ENCODE measurements around the gene NCAPD3. TPM values are rescaled to one million over a fixed set of nuclear protein-coding genes. Genes with fewer than 3 reads are reported as not detected.
"Not testable (repeated sequence)": the region's sequence is repeated elsewhere in the genome, so short reads cannot be mapped to it uniquely, and the experiment has no call there.

Gene NCAPD3
- total and polyA plus RNA-seq, 9 of the 15 experiments (the other 6 are each of a cell fraction or from before 2014, with no cell fraction given), result 23.6 to 80.6 (median 58.6) TPM

DNA sequence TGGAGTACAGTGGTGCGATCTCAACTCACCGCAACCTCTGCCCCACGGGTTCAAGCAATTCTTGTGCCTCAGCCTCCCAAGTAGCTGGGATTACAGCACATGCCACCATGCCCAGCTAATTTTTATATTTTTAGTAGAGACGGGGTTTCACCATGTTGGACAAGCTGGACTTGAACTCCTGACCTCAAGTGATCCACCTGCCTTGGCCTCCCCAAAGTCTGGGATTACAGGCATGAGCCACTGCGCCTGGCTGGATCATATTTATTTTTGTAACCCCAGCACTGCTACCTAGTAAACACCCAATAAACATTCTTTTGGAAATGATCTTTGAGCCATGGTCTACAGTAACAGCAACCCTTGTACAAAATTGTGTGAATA is 31.4 kb upstream of the NCAPD3 start:
- TSS peak; percentile 55 for BruUV-seq (replicated peaks)
- H3K27me3 ChIP-seq (ENCODE audit: control insufficient read depth in 2 of 2, insufficient read depth in 2 of 2, low read length in 2 of 2); DNase-seq (ENCODE audit: extremely low read depth in 1 of 4, low spot score in 3 of 4); H3K9me1 ChIP-seq (ENCODE audit: control insufficient read depth, insufficient read depth, low read length); H4K20me1 ChIP-seq (replicated peaks; ENCODE audit: control insufficient read depth, insufficient read depth, low read length); H3K9me3 ChIP-seq (replicated peaks; ENCODE audit: control insufficient read depth, insufficient read depth, low read depth, low read length); H3K4me3 ChIP-seq; H3K27ac ChIP-seq (ENCODE audit: extremely low read depth, low read depth, low read length); H3K4me2 ChIP-seq (ENCODE audit: insufficient read depth, low read length); H3K9ac ChIP-seq (ENCODE audit: insufficient read depth in 1 of 2, low read depth in 2 of 2, low read length in 2 of 2); ATAC-seq; FAIRE-seq; POLR2A ChIA-PET; CTCF ChIA-PET (ENCODE audit: low intra/inter-chr PET ratio); H3K4me1 ChIP-seq (replicated peaks in 1 of 2; ENCODE audit: control insufficient read depth in 2 of 2, insufficient read depth in 2 of 2, low read length in 2 of 2); in situ Hi-C loops (cut with MboI); H2AFZ ChIP-seq (ENCODE audit: low read depth, low read length); intact Hi-C loops (cut with micrococcal nuclease): not testable (repeated sequence)
- 87% methylated on average over 5 of the region's 5 CpGs for WGBS (ENCODE audit: insufficient coverage, low coverage, missing lambda C conversion rate)
- peaks cover 32% of the 10 kb centered on the region for H3K79me2 ChIP-seq (ENCODE audit: control insufficient read depth, insufficient read depth, low read length)
- 0 out of 2 replicates have a peak, but pooled peaks have one; percentile 52 for TF ChIP-seq PML (IDR thresholded peaks at IDR 0.05; ENCODE audit: low read length)
- TF ChIP-seq SUPT5H (IDR thresholded peaks at IDR 0.05), result peak; percentile 27; the same call in 1 of the 2 replicates
- TF ChIP-seq POLR2A (conservative IDR thresholded peaks at IDR 0.05), result peak; percentile 67
- peak; percentile 45; the same call in 1 of the 2 replicates for TF ChIP-seq RBFOX2 (IDR thresholded peaks at IDR 0.05; ENCODE audit: low read depth, low read length)
- TF ChIP-seq, protein P1, sequence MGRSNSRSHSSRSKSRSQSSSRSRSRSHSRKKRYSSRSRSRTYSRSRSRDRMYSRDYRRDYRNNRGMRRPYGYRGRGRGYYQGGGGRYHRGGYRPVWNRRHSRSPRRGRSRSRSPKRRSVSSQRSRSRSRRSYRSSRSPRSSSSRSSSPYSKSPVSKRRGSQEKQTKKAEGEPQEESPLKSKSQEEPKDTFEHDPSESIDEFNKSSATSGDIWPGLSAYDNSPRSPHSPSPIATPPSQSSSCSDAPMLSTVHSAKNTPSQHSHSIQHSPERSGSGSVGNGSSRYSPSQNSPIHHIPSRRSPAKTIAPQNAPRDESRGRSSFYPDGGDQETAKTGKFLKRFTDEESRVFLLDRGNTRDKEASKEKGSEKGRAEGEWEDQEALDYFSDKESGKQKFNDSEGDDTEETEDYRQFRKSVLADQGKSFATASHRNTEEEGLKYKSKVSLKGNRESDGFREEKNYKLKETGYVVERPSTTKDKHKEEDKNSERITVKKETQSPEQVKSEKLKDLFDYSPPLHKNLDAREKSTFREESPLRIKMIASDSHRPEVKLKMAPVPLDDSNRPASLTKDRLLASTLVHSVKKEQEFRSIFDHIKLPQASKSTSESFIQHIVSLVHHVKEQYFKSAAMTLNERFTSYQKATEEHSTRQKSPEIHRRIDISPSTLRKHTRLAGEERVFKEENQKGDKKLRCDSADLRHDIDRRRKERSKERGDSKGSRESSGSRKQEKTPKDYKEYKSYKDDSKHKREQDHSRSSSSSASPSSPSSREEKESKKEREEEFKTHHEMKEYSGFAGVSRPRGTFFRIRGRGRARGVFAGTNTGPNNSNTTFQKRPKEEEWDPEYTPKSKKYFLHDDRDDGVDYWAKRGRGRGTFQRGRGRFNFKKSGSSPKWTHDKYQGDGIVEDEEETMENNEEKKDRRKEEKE (IDR thresholded peaks at IDR 0.05; ENCODE audit: borderline replicate concordance in 1 of 2, control insufficient read depth in 1 of 2, low read depth in 2 of 2, low read length in 1 of 2), result 0 out of 4 replicates have a peak, but pooled peaks of 1 of the 2 experiments have one; percentile 30
- H3K36me3 ChIP-seq (ENCODE audit: control insufficient read depth, insufficient read depth, low read length), result peaks cover 46% of the 10 kb centered on the region
